GM12891 (cell line): ENCODE measurements around the gene CPVL.

ENCODE experiments used
- DNase-seq: peaks from one replicate; pipeline ENCODE4 v3.0.0; 2011; ENCODE audit warnings: low spot score; ENCODE audit not compliant: insufficient read length
- FAIRE-seq: peaks from 2 replicates; lab custom pipeline; 2011; peaks lifted over from hg19 to GRCh38; lab: Jason Lieb, UNC
- PAX5 ChIP-seq: IDR thresholded peaks from 2 replicates; pipeline ENCODE4 v1.6.1; 2011; ENCODE audit warnings: low read length, moderate library complexity, mild to moderate bottlenecking; ENCODE audit not compliant: insufficient read depth, severe bottlenecking
- POLR2A ChIP-seq: IDR thresholded peaks from 2 replicates; pipeline ENCODE4 v1.6.1; 2011; ENCODE audit warnings: low read depth, low read length, control low read depth
- POLR2AphosphoS5 ChIP-seq: IDR thresholded peaks from 2 replicates; pipeline ENCODE4 v1.6.1; 2011; ENCODE audit warnings: low read depth, low read length, control low read depth
- POU2F2 ChIP-seq: IDR thresholded peaks from 2 replicates; pipeline ENCODE4 v1.6.1; 2011; ENCODE audit warnings: low read depth, mild to moderate bottlenecking, control low read depth, low read length, moderate library complexity
- SPI1 ChIP-seq: IDR thresholded peaks from 2 replicates; pipeline ENCODE4 v1.6.1; 2011; ENCODE audit warnings: low read depth, low read length, control low read depth
- TAF1 ChIP-seq: IDR thresholded peaks from 2 replicates; pipeline ENCODE4 v1.6.1; 2011; ENCODE audit warnings: low read depth, low read length, control low read depth

CPVL gene

GRCh38 chr7:29158795-29159423 is 12.6 kb upstream of the CPVL start:
- DNase-seq (no peak), FAIRE-seq (no peak)
- TF ChIP-seq SPI1 (no peak), POLR2A (no peak), PAX5 (no peak), POLR2AphosphoS5 (no peak), POU2F2 (no peak), TAF1 (no peak)

GRCh38 chr7:29156907-29157452 is 10.6 kb upstream of the CPVL start:
- no peak for TF ChIP-seq POLR2A
- no peak for TF ChIP-seq TAF1
- TF ChIP-seq POLR2AphosphoS5 = no peak
- TF ChIP-seq POU2F2 = no peak
- TF ChIP-seq PAX5 = no peak
- no peak for TF ChIP-seq SPI1
- no peak for FAIRE-seq
- DNase-seq = no peak

GRCh38 chr7:29154076-29154475 is 7.7 kb upstream of the CPVL start:
- DNase-seq (no peak), FAIRE-seq (no peak)
- no peak for TF ChIP-seq PAX5
- no peak for TF ChIP-seq SPI1
- TF ChIP-seq POU2F2 = no peak
- no peak for TF ChIP-seq POLR2AphosphoS5
- no peak for TF ChIP-seq POLR2A
- TF ChIP-seq TAF1 = no peak

- DNase-seq (no peak), FAIRE-seq (no peak)
- TF ChIP-seq SPI1 (no peak), POU2F2 (no peak), PAX5 (no peak), POLR2A (no peak), TAF1 (no peak), POLR2AphosphoS5 (no peak)
These were observed 4.5 kb upstream of the CPVL start for GRCh38 chr7:29150856-29151255.

GRCh38 chr7:29149036-29149435 is 2.7 kb upstream of the CPVL start:
- no peak for FAIRE-seq
- TF ChIP-seq TAF1 (no peak), PAX5 (no peak), POLR2A (no peak)
- DNase-seq = no peak

GRCh38 chr7:29147821-29148220 is 1.5 kb upstream of the CPVL start:
- no peak for DNase-seq
- no peak for FAIRE-seq

GRCh38 chr7:29146888-29147609 is 712 bp upstream of the CPVL start:
- DNase-seq (no peak), FAIRE-seq (no peak)
- TF ChIP-seq POU2F2 = no peak
- TF ChIP-seq POLR2AphosphoS5 = no peak
- no peak for TF ChIP-seq POLR2A
- no peak for TF ChIP-seq SPI1
- TF ChIP-seq TAF1 = no peak
- TF ChIP-seq PAX5 = no peak

More at GRCh38 chr7:29147821-29148220, 1.5 kb upstream of the CPVL start:
- TF ChIP-seq POLR2A (no peak), SPI1 (no peak), TAF1 (no peak), POLR2AphosphoS5 (no peak), POU2F2 (no peak), PAX5 (no peak)

GRCh38 chr7:29145553-29146056 is 732 bp downstream of the CPVL start:
- TF ChIP-seq PAX5 (no peak), POU2F2 (no peak), POLR2AphosphoS5 (no peak), TAF1 (no peak), POLR2A (no peak)
- no peak for DNase-seq
- FAIRE-seq = no peak

DNA sequence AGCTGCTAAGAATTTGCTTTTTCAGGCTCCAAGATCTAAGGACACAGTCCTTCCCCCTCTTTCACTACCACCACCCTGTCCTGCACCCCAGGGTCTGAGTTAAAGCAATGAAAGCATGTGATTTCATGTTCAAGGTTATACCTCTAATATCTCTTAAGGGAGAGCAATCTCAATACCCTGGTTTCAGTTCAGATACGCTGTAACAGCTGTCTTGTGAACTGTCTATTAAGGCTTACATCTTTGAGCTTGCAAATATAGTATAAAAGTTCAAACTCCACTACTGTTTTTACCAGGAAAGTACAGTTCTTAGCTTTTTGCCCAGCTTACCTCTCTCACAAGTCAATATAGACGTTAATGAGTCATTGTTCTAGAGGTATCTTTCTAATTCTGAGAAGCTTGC is 2.6 kb downstream of the CPVL start:
- TF ChIP-seq POU2F2 = no peak
- no peak for DNase-seq
- FAIRE-seq = no peak

DNA sequence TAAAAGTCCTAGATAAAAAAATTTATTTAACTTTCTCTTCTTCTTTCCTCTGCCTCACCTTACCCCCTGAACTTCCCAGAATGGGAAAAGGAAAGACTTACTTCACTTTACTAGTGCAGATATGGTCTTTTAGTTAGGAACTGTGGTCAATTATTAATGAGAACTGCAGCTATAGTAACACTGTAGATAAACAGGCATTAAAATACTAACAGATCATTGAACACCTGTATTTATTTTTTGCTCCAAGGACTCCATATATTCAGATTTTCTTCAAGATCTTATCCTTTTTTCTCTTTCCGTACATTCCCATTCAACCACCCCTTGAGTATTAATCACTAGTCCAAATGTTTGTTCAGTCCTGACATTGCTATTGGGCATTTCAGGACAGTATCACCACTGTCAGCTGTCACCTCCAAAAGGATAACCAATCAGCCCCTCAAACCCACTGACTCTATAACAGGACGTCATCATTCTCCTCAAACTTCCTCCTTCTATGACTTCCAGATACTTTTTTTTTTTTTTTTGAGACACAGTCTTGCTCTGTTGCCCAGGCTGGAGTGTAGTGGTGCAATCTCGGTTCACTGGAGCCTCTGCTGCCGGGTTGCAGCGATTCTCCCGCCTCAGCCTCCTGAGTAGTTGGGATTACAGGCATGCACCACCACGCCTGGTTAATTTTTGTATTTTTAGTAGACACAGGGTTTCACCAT is 4.2 kb downstream of the CPVL start:
- no peak for TF ChIP-seq POLR2AphosphoS5
- FAIRE-seq (no peak), DNase-seq (no peak)
